GM19099 (cell line): ENCODE results near the gene CHST8.

ENCODE experiments used
- POLR2A ChIP-seq: IDR thresholded peaks from 3 replicates; pipeline ENCODE4 v1.6.1; 2011; ENCODE audit warnings: low read depth; ENCODE audit not compliant: insufficient read length; ENCODE audit errors: extremely low read depth

The CHST8 gene

DNA sequence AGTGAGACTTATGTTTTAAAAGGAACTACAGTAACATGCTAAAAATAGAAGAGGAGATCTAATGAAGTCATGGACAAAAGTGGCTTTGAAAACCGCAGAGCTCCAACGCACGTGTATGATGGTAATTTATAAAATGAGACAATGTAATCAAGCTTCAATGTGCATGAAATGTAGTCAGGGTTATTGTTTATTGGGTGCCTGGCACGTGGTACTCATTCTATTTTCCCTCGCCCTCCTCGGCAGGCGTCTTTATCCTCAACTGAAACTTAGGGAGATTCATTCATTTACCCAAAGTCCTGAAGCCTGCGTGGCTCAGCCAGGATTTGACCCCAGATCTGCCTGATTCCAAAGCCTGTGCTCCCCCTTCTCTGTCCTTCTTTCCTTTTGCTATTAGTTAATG is 79.8 kb downstream of the CHST8 start:
- TF ChIP-seq POLR2A, result no peak

DNA sequence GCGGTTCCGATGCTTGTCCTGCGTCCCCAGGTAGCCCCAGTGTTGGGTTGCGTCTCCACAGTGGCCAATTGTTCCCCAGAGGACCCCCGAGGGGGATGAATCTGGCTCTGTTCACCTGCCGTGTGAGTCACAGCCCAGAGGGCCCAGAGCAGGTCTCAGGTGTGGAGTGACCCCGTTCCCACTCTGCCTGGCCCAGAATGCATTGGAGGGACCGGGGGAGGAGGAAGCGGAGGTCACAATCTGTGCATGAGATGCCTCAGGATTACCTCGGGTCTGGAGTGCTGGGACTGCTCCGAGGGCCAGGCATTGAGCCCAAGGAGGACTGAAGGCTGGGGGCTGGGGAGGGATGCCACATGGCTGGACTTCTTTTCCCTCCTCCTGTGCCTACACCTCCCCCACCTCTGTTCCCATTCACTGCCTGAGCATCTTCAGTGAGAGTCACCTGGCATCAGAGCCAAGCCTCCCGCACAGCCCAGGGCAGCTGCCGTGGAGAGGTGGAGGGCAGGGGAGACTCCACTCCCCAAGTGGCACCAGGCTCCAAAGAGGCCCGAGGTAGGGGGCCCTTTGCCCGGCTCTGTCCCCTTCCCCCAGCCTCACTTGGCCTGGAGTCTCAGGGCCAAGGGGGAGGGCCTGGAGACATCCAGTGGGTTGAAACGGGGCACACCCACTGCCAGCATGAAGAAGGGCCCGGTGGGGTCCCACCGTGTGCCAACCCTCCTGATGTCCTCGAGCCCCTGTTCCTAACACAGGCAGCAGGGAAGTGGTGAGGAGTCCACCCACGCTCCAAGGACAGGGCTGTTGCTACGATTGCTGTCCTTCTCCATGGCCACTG is 81.1 kb downstream of the CHST8 start:
- no peak for TF ChIP-seq POLR2A

DNA sequence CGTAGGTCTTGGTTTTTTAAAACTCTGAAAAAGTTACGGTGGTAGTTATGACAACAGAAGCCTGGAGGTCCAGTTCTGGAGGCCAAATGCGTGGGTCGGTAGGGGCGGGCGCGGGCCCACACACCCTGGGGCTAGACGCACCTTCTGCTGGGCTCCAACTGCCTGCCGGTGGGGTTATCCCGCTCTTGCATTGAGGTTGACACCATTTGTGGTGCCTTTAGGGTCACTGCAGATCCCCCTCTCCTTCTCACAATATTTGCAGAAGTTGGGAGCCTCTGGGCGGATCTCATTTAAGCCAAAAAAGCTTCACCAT is 81.6 kb downstream of the CHST8 start:
- TF ChIP-seq POLR2A, result no peak

DNA sequence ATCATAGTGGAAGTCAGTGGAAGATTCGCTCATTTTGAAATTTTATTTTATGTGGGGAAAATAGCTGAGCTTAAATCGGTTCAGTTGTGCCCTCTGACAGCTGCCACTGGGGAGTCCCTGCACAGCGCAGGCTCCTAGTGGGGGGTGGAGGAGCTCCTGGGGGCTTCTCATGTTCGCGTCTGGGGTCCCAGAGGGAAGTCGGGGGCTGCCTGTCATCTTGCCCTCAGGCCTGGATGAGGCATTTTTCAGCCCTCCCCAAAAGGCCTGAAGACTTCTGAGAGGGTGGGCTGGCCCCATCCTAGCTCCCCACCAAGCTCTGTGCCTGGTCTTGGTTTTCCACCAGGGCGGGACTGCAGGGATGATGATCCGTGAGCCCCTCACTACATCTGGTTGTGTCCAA is 82.1 kb downstream of the CHST8 start:
- TF ChIP-seq POLR2A, result no peak

DNA sequence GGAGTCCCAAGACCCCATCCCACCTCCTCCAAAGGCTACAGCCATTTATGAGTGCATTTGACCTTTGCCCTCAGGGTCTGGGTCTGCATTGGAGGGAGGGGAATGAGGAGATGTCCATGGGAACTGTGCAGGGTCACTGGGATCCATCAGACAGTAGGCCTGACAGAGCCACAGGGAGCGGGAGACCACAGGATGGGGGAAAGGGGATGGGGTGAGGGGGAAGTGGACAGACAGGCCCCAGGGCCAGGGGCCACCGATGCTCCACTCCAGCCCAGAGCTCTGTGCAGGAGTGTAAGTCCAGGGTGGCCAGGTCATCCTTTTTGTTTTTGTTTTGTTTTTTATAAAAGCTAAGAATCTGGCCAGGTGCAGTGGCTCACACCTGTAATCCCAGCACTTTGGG is 82.5 kb downstream of the CHST8 start:
- no peak for TF ChIP-seq POLR2A

DNA sequence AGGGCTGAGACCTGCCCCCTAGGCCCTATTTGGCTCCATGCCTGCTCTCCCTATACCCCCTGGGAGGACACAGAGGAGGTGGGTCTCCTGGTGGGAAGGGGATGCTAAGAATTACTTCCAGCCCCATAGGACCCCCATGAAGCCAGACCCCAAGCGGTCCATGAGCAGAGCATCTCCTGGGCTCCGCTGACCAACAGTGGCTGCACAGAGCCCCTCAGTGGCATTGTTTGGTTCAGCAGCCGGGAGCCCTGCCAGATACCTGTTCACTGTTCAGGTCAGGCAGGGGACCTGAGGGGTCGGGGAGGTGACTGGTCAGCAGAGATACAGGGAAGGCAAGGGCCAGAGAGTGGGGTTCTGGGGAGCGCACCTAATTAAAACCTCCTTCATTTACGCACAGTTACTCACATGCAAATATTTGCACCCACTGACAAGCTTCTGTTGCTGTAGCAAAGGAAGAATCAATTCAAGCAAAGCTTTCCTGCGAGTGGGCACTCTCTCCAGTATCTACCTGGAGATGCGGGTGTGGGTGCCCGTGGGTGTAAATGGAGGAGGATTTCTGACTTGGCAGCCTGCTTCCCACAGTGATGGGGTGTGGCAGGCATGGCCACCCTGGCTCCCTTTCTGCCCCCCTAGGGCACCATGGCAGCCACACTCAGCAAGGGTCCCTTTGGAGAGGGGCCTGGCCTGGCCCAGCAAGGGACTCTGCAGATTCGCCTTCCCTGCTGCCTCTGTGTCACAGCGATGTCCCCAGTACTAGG is 83.5 kb downstream of the CHST8 start:
- no peak for TF ChIP-seq POLR2A

DNA sequence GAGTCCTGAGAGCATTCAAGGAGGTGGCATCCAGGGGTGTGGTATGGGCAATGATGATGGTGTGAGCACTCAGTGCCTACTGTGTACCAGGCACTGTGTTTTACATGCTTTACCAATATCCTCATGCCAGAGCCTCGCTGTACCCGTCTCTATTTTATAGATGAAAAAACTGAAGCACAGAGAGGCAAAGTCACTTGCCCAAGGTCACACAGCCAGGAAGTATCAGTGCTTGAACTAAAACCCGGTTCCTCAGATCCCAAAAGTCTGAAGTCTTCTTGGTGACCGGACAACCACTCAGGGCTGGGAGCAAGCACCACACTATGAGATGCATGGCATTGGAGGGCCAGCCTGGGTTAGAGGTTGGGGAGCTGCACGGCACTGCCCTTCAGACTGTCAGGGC is 84.1 kb downstream of the CHST8 start:
- no peak for TF ChIP-seq POLR2A

DNA sequence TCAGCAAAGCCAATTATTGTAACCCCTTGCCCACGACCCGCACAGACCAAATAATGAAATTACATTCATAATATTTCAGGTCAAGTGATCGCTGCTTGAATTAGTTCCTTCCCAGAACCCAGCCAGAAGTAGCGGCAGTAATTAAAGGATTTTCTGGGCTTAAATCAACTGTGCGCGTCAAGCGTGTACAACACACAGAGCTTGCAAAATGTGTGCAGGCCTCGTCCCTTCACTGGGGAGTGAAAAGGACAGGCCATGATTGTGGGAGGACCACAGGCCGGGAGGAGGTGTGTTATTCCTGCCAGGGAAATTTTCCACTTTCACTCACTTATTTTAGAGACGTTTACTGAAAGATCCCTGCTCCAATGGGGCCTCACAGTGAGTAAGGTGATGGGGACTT is 84.9 kb downstream of the CHST8 start:
- TF ChIP-seq POLR2A, result no peak

DNA sequence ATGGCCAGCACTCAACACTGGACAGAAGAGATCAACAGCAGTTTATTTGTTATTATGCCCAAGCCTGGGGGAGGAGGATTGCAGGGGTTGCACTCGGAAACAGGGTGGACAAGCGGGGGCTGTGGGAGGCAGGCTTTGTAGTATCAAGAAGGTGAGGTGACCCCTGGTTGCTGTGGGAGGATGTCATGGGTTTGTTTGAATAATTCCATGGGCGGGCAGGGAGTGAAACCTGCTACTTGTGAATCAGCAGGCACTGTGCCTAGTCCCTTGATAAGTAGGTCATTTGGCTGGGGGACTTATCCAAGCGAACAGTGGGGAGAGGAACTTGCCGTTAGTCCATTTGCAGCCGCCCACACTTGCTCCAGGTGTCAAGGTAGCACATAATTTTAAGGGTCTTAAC is 90.5 kb downstream of the CHST8 start:
- no peak for TF ChIP-seq POLR2A

DNA sequence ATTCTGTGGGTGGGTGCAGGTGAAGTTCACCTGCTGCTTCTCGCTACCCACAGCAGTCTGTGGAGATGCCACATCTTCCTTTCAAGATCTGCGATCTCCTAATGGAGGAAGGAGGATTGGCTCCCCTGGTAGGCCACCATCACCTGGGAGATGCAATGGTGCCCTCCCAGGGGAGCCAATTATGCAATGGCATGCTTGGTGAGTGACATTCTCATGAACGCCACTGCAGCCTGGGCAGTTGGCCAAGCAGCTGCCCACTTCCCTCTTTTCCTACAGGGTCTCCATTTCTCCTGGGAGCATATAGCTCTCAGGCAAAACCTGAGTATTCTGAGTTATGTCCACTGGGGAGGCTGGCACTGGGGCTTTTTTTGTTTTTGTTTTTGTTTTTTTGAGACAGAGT is 91.4 kb downstream of the CHST8 start:
- TF ChIP-seq POLR2A, result no peak

DNA sequence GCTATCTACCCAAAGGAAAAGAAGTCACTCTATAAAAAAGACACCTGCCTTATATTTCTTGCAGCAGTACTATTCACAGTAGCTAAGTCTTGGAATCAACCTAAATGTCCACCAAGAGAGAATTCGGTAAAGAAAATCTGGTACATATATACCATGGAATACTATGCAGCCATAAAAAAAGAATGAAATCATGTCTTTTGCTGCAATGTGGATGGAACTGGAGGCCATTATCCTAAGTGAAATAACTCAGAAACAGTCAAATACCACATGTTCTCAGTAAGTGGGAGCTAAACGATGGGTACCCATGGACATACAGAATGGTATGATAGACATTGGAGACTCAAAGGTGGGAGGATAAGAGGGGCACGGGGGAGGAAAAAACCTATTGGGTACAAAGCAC is 92.4 kb downstream of the CHST8 start:
- TF ChIP-seq POLR2A, result no peak

DNA sequence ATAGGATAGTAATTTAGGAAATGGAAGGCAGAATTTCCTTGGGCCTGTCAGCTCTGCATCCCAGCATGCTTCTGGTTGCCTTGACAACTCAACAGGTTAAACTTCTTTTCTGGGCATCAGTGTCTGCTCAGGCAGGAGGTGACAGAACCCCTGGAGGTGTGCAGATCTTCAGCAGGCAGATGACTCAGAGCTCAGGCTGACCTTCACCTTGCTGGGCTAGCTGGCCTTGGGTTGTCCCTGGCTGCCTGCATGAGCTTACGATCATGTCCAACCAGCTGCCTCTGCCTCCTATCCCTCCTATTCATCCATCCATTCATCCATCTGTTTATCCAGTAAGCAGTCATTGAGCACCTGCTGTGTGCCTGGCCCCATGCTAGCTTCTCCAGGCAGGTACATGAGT is 93.7 kb downstream of the CHST8 start:
- TF ChIP-seq POLR2A, result no peak

DNA sequence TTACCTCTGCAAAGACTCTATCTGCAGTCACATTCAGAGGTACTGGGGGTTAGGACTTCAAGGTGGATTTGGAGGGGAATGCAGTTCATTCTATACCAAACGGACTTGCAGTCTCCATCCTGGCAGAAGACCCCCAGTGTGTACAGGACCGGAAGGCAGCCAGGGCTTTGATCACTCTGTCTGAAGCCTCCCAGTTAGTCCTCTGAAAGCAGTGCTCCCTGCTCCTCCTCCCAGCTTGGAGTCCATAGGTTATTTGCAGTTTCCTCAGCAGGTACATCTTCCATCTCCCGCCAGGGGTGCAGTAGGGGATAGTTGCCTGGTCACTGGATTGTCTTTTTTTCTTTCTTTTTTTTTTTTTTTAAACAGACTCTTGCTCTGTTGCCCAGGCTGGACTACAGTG is 96.1 kb downstream of the CHST8 start:
- TF ChIP-seq POLR2A, result no peak

DNA sequence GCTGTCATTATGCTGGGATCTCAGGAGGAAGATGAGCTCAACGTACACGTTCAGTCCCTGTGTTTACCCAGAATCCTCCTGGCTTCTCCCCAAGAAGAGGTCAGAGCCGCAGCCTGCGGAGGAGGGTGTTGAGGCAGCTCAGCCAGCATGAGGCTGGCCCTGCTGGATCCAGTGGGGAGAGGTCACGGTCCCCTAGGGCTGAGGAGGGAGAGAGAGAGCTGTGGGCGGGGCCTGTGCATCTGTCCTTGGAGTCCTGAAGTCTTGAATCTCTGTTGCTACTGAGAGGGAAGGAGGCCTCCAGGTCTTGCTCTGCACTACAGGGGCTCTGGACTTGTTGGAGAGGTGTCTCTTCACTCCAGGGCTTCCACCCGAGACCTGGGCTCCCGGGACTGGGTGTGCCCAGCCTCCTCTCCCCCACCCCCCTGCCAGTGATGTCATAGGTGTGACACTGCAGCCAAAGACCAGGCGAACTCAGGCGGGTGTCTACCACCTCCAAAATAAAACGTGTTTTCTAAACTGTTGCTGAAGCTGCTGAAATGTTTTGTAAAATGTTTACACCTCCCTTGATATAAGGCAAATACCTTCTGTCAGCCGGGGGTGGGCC is 97.0 kb downstream of the CHST8 start:
- TF ChIP-seq POLR2A, result no peak

DNA sequence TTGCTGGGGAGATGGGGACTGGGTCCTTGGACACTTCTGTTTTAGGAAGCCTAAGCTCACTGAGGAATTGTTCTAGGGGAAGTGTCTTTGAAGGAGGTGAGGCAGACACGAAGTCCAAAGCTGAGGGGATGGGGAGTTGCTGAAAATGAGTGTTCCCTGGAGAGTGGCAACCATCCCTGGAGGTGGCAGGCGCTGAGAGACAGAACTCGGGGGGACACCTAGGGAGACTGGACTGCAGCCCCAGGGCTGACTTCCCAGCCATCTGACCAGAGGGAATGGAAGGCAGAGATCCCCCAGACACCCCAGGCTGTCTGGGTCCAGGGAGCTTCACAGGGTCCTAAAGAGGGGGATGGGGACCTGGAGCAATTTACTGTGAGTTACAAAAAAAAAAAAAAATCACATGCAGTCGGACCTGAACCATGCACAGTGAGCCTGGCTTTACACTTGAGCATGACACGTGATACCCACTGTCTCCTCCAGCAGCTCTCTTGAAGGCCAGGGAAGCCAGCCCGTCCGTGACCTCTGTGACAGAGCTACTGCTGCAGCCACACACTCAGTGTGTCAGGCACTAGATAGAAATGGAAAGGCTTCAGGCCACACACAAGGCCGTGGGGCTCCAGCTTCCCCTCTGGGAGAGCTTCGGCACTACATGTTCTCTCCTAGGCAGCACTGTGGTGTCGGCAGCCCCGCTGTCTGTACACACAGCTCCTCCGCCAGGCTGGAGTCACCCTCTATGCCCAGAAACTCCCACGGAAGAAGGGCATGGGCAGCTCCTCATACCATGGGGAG is 97.8 kb downstream of the CHST8 start:
- TF ChIP-seq POLR2A, result no peak
